ENCODE measurements around the gene DHCR7.

DHCR7 gene

GRCh38 chr11:71477641-71478527 lies 29.7 kb upstream of the DHCR7 start:
- DNase-seq: no peak

GRCh38 chr11:71476926-71477640 lies 28.9 kb upstream of the DHCR7 start:
- DNase-seq: no peak

- no peak for DNase-seq
Observed at GRCh38 chr11:71476031-71476430, 27.8 kb upstream of the DHCR7 start.

- DNase-seq: no peak
Observed at GRCh38 chr11:71474771-71475483, 26.7 kb upstream of the DHCR7 start.

GRCh38 chr11:71474141-71474770 lies 26.1 kb upstream of the DHCR7 start:
- no peak for DNase-seq

GRCh38 chr11:71473793-71474080 lies 25.5 kb upstream of the DHCR7 start:
- DNase-seq: no peak

GRCh38 chr11:71472941-71473792 lies 25.0 kb upstream of the DHCR7 start:
- DNase-seq: no peak

- DNase-seq: no peak
Observed at GRCh38 chr11:71472357-71472885, 24.2 kb upstream of the DHCR7 start.

- DNase-seq: no peak
Observed at GRCh38 chr11:71470946-71471345, 22.8 kb upstream of the DHCR7 start.

- no peak for DNase-seq
Observed at GRCh38 chr11:71467164-71467563, 19.0 kb upstream of the DHCR7 start.

- DNase-seq: no peak
Observed at GRCh38 chr11:71466358-71466757, 18.2 kb upstream of the DHCR7 start.

GRCh38 chr11:71465054-71465453 lies 16.9 kb upstream of the DHCR7 start:
- DNase-seq: no peak

- no peak for DNase-seq
Observed at GRCh38 chr11:71463331-71464211, 15.4 kb upstream of the DHCR7 start.

- DNase-seq: no peak
Observed at GRCh38 chr11:71462726-71463125, 14.5 kb upstream of the DHCR7 start.

- no peak for DNase-seq
Observed at GRCh38 chr11:71461696-71462095, 13.5 kb upstream of the DHCR7 start.

GRCh38 chr11:71459767-71460320 lies 11.7 kb upstream of the DHCR7 start:
- no peak for DNase-seq

GRCh38 chr11:71459076-71459766 lies 11.0 kb upstream of the DHCR7 start:
- no peak for DNase-seq

GRCh38 chr11:71458146-71459070 lies 10.2 kb upstream of the DHCR7 start:
- no peak for DNase-seq

GRCh38 chr11:71456831-71457230 lies 8.6 kb upstream of the DHCR7 start:
- no peak for DNase-seq

All from activated CD4-positive, CD25-positive, alpha-beta regulatory T cell (primary cell).